Measurements from ENCODE around the gene SLC16A3.

- TF ChIP-seq CTCF (IDR thresholded peaks at IDR 0.05) (no peak), POLR2A (IDR thresholded peaks at IDR 0.05) (no peak)
Observed at GRCh38 chr17:82215972-82216300, 12.9 kb upstream of the SLC16A3 start.
